ENCODE results near the gene ALOX5AP.

- TF ChIP-seq CTCF (IDR thresholded peaks at IDR 0.05; ENCODE audit: insufficient read depth, low read depth, low read length) (no peak), EZH2 (IDR thresholded peaks at IDR 0.05; ENCODE audit: insufficient read depth, low read length) (no peak)
Measured at GRCh38 chr13:30748717-30749116, 13.4 kb downstream of the ALOX5AP start.

Data from astrocyte (in vitro differentiated cells and primary cell).